ENCODE data around the gene ATP8A2.
"Not testable (repeated sequence)": the region's sequence is repeated elsewhere in the genome, so short reads cannot be mapped to it uniquely, and the experiment has no call there.

ATP8A2 gene

GRCh38 chr13:25548991-25549390 is 177.2 kb downstream of the ATP8A2 start:
- DNase-seq (ENCODE audit: low read depth): not testable (repeated sequence)

DNA sequence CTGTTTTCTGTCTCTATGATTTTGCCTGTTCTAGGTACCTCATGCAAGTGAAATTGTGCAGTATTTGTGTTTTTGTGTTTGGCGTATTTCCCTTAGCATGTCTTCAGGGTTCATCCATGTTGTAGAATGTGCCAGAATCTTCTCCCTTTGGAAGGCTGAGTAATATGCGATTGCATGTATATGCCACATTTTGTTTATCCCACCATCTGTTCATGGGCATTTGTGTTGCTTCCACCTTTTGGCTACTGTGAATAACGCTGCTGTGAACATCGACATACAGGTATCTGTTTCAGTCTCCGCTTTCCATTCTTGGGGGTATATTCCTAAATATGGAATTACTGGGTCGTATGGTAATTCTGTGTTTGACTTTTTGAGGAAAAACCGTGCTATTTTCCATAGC is 190.0 kb downstream of the ATP8A2 start:
- DNase-seq (ENCODE audit: low read depth): no peak

- no peak for DNase-seq (ENCODE audit: low read depth)
These were observed 198.4 kb downstream of the ATP8A2 start for GRCh38 chr13:25570185-25570584.

DNA sequence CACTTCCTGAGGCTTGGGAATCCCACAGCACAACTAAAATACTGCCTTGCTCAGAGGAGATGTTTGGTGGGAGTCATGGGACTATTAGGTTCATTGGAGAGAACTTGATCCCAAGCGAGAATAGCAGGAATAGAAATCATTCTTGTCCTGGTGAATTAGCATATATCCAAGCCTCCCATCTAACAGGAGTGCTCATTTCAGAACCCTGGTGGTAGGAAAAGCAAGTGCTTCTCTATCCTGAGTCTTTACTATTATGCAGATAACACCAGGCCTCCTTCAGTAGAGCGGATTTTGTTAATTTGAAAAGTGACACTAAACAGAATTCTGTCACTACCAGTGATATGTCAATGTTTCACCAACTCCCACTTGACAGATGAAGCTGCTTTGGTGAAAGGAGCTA is 199.5 kb downstream of the ATP8A2 start:
- peak; percentile 0 for DNase-seq (ENCODE audit: low read depth)

GRCh38 chr13:25572171-25572570 is 200.4 kb downstream of the ATP8A2 start:
- DNase-seq (ENCODE audit: low read depth): not testable (repeated sequence)

GRCh38 chr13:25574437-25575411 is 202.9 kb downstream of the ATP8A2 start:
- DNase-seq (ENCODE audit: low read depth): peak; percentile 77

- no peak for DNase-seq (ENCODE audit: low read depth)
These were observed 203.8 kb downstream of the ATP8A2 start for GRCh38 chr13:25575562-25575961.

- no peak for DNase-seq (ENCODE audit: low read depth)
These were observed 206.8 kb downstream of the ATP8A2 start for GRCh38 chr13:25578526-25578925.

DNA sequence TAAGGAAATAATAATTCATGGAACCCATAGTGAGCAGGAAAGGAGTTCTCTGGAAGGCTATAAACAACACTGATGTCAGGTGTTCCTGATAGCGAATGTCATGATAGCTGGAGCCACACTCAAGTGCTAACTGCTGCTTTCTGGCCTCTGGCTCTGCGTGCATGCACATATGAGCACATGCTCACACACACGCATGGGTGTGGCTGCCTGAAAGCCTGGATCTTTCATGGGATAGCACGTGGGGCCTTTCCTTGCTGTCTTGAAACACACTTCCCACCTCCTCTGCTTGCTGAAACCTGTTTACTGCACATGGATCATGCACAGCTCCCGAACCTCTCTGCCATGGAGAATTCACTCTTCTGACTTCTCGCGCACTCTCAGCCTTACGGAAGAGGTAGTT is 207.4 kb downstream of the ATP8A2 start:
- no peak for DNase-seq (ENCODE audit: low read depth)

- no peak for DNase-seq (ENCODE audit: low read depth)
These were observed 209.6 kb downstream of the ATP8A2 start for GRCh38 chr13:25581351-25581750.

DNA sequence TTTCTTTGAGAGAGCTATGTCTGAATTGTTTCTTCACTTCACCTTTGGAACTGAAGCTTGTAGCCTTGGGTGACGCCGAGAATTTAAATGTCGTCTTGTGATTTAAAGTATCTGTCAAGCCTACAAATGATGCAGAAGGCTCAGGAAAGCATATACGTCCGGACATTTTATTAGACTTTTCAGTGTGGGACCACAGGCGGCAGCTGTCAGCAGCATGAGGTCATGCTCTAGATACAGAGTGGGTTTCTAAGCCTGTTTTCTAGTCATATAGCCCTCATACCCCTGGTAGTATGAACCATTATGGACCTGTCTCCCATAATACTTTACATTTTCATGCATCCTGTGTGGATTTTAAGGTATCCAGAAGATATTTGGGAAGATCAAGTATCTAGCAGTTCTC is 212.3 kb downstream of the ATP8A2 start:
- no peak for DNase-seq (ENCODE audit: low read depth)

GRCh38 chr13:25585000-25585399 is 213.2 kb downstream of the ATP8A2 start:
- DNase-seq (ENCODE audit: low read depth): no peak

DNA sequence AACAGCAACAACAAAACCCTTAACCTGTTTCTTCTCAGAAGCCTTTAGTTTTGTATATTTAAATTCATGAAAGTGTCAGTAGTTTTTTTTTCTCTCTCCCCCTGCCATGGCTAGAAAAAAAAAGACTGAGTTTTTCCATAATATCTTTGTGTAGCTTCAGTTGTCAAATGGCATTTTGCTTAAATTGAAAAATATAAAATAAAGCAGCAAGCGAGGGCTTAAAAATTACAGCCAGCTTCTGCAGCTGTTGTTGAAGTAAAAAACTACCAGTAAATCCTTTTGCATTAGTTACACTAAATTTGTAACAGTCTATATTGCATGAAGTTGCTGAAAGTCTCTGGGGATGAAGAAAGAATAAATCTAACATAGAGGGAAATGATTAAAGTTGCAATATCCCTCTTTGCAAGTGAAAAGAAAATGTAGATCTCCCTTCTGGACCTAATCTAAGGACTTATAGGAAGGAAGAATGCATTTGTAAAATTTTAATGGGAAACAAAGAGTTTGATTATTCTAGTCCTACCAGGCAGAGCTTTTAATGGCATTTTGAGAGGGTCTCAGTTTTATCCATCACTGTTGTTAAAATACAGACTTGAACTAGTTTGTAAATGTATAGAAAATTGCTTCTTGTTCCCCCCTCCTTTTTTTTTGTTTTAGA is 215.7 kb downstream of the ATP8A2 start:
- no peak for DNase-seq (ENCODE audit: low read depth)

GRCh38 chr13:25588336-25589060 is 216.7 kb downstream of the ATP8A2 start:
- DNase-seq (ENCODE audit: low read depth): no peak

DNA sequence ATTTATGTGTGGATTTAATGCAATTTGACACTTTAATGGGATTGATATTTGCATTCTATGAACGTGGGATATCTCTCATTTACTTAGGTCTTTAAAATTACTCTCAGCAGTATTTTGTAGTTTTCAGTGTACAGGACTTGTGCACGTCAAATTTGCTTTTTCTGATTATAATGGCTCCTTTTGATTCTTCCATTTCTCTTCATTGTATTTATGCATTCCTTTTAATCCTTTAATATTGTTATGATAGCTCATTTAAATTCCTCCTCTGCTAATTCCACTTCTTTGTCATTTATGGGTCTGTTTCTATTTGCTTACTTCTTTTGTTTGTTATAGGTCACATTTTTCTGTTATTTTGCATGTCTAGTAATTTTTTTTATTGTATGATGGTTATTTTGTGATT is 226.6 kb downstream of the ATP8A2 start:
- no peak for DNase-seq (ENCODE audit: low read depth)

- no peak for DNase-seq (ENCODE audit: low read depth)
These were observed 230.4 kb downstream of the ATP8A2 start for GRCh38 chr13:25602176-25602575.

DNA sequence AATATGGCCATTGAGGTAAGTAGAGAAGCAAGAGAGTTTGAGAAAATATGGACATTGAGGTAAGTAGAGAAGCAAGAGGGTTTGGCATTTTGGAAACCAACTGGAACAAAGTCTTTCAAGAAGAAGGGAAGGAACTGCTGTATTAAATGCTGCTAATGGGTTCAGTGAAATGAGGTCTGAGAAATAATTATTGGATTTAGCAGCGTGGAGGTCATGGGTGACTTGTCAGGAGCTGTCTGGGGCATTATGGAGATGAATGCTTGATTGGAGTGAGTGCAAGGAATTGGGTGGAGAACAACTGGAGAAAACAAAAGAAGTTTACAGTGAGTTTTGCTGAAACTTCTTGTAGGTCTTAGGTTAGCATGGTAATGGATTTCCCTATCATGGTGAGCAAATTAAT is 232.3 kb downstream of the ATP8A2 start:
- no peak for DNase-seq (ENCODE audit: low read depth)

- no peak for DNase-seq (ENCODE audit: low read depth)
These were observed 235.3 kb downstream of the ATP8A2 start for GRCh38 chr13:25607096-25607495.

- no peak for DNase-seq (ENCODE audit: low read depth)
These were observed 236.4 kb downstream of the ATP8A2 start for GRCh38 chr13:25608181-25608580.

DNA sequence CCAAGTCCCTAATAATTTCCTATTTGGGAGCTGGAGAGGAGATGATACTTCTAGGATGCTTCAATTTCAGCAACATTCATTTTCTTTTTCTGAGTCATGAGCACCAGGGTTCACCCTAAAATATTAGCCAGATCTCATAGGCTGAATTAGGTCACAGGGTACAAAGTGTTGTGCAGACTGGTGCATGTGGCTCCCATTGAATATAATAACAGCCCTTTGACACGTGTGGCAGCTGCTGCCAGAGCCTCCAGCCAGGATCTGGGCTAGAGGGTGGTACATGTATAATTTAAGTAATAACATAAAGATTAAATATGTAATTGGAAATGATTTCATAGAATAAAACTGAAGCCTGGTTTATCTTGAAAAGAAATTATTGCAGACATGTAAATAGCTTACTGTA is 244.9 kb downstream of the ATP8A2 start:
- DNase-seq (ENCODE audit: low read depth): no peak

DNA sequence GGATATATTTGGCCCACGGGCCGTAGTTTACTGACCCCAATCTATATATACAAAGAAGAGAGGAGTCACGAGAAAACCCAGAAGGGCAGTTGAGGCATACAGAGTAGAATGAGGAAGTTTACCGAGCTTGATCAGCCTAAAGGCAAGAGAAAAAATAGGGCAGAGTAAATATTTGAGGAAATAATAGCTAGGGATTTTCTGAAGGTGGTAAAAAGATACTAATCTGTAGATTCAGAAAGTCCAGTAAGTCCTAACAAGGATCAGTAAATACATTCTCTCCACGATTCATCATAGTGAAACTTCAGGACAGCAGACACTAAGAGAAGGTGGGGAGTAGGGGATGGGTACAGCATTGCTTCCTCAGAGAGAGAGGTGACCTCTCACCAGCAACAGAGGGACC is 248.1 kb downstream of the ATP8A2 start:
- no peak for DNase-seq (ENCODE audit: low read depth)

DNA sequence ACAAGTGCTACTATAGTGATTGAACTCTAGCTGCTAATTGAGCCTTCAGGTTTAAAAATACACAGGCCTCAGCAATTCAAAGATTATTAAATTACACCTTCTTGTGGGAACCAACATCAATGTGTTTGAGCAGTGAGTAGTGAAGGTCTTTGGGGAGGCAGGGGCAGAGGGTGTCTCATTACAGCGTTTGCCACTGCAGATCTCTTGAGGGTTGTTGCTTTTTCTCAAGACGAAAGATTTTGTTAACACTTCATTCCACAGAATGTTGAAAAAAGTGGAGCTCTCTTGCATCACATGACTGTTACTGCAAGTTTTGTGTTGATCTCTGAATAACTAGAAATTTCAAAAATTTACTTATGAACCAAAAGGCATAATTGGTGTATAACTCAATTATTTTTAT is 253.6 kb downstream of the ATP8A2 start:
- DNase-seq (ENCODE audit: low read depth): no peak
